Neural cell (in vitro differentiated cells): ENCODE data around the gene GTF2F1. TPM values are rescaled to one million over a fixed set of nuclear protein-coding genes. Genes with fewer than 3 reads are reported as not detected.
A peak's percentile ranks its signal among the peaks of the same experiment; 100 is the strongest.

Source experiments
- H2AFZ ChIP-seq: fragments of 200-600, 300-800 bp; sonication (generic), shearing (Covaris generic); 2 replicates; pipeline ENCODE4 v1.6.0; 2014; ENCODE audit warnings: low read depth, mild to moderate bottlenecking, antibody characterized with exemption, low read length, moderate library complexity
- H3F3A ChIP-seq: fragments of 200-600 bp; shearing (Covaris generic); 2 replicates; pipeline ENCODE4 v1.6.1; 2016; ENCODE audit warnings: mild to moderate bottlenecking, moderate library complexity, mixed read lengths, antibody characterized with exemption, low read length; ENCODE audit not compliant: insufficient read depth, poor library complexity, severe bottlenecking
- H3K27ac ChIP-seq: fragments of 200-600, 300-800 bp; sonication (generic), shearing (Covaris generic); 2 replicates; pipeline ENCODE4 v1.5.1; 2014; ENCODE audit warnings: mild to moderate bottlenecking, low read length, moderate library complexity
- H3K27me3 ChIP-seq: fragments of 300-800, 200-600 bp; sonication (generic), shearing (Covaris generic); 2 replicates; pipeline ENCODE4 v1.6.0; 2014; ENCODE audit warnings: mild to moderate bottlenecking, low read depth, low read length, moderate library complexity; ENCODE audit not compliant: insufficient read depth
- H3K36me3 ChIP-seq: fragments of 300-800, 200-600 bp; sonication (generic), shearing (Covaris generic); 2 replicates; pipeline ENCODE4 v1.5.1; 2014; ENCODE audit warnings: mild to moderate bottlenecking, antibody characterized with exemption, low read length, moderate library complexity; ENCODE audit not compliant: insufficient read depth
- H3K4me2 ChIP-seq: fragments of 300-800, 200-600 bp; sonication (generic), shearing (Covaris generic); 2 replicates; pipeline ENCODE4 v1.6.0; 2014; ENCODE audit warnings: mild to moderate bottlenecking, low read length
- H3K4me3 ChIP-seq: fragments of 300-800, 200-600 bp; sonication (generic), shearing (Covaris generic); 2 replicates; pipeline ENCODE4 v1.5.1; 2014; ENCODE audit warnings: mild to moderate bottlenecking, low read length, moderate library complexity
- H3K79me2 ChIP-seq: fragments of 200-600 bp; shearing (Covaris generic); replicated peaks from 2 replicates; pipeline ENCODE4 v1.6.0; 2014; ENCODE audit warnings: mild to moderate bottlenecking, low read length, moderate library complexity; ENCODE audit not compliant: insufficient read depth
- H3K9ac ChIP-seq: fragments of 300-800, 200-600 bp; sonication (generic), shearing (Covaris generic); 2 replicates; pipeline ENCODE4 v1.6.1; 2016; ENCODE audit warnings: mild to moderate bottlenecking, low read length, mixed read lengths
- H3K9me2 ChIP-seq: fragments of 200-600 bp; shearing (Covaris generic); 2 replicates; pipeline ENCODE4 v1.6.1; 2016; ENCODE audit warnings: mild to moderate bottlenecking, low read length, mixed read lengths; ENCODE audit not compliant: insufficient read depth
- H3K9me3 ChIP-seq: fragments of 200-600, 300-800 bp; sonication (generic), shearing (Covaris generic); 2 replicates; pipeline ENCODE4 v1.6.1; 2016; ENCODE audit warnings: mild to moderate bottlenecking, mixed run types, low read length, moderate library complexity, mixed read lengths
- H4K20me1 ChIP-seq: fragments of 200-600 bp; shearing (Covaris generic); 2 replicates; pipeline ENCODE4 v1.6.1; 2016; ENCODE audit warnings: mild to moderate bottlenecking, mixed run types; ENCODE audit not compliant: insufficient read depth
- CTCF ChIP-seq: fragments of 450-650 bp; IDR thresholded peaks from 2 replicates; pipeline ENCODE4 v1.5.1; 2014; ENCODE audit warnings: antibody characterized with exemption, mild to moderate bottlenecking, moderate library complexity; ENCODE audit not compliant: poor library complexity, severe bottlenecking
- EP300 ChIP-seq: fragments of 450-650 bp; conservative IDR thresholded peaks from 2 replicates; pipeline ENCODE4 v1.6.1; 2014; ENCODE audit warnings: antibody characterized with exemption, mild to moderate bottlenecking, moderate library complexity; ENCODE audit not compliant: poor library complexity, severe bottlenecking
- EZH2 ChIP-seq: fragments of 200-600, 300-800 bp; shearing (Covaris generic), sonication (generic); IDR thresholded peaks from 2 replicates; pipeline ENCODE4 v1.6.1; 2014; ENCODE audit warnings: antibody characterized with exemption, low read length, borderline replicate concordance, mild to moderate bottlenecking; ENCODE audit not compliant: insufficient read depth, poor library complexity, severe bottlenecking
- MXI1 ChIP-seq: fragments of 450-650 bp; conservative IDR thresholded peaks from 2 replicates; pipeline ENCODE4 v1.6.1; 2014; ENCODE audit warnings: antibody characterized with exemption, mild to moderate bottlenecking; ENCODE audit not compliant: poor library complexity, severe bottlenecking
- POLR2AphosphoS5 ChIP-seq: IDR thresholded peaks from 2 replicates; pipeline ENCODE4 v1.6.1; 2012
- RAD21 ChIP-seq: fragments of 450-650 bp; conservative IDR thresholded peaks from 2 replicates; pipeline ENCODE4 v1.6.1; 2014; ENCODE audit warnings: antibody characterized with exemption, mild to moderate bottlenecking, moderate library complexity
- REST ChIP-seq: IDR thresholded peaks from 2 replicates; pipeline ENCODE4 v1.6.1; 2012; ENCODE audit warnings: borderline replicate concordance
- SMC3 ChIP-seq: fragments of 450-650 bp; conservative IDR thresholded peaks from 2 replicates; pipeline ENCODE4 v1.6.1; 2014; ENCODE audit warnings: antibody characterized with exemption, mild to moderate bottlenecking, moderate library complexity; ENCODE audit not compliant: poor library complexity
- TAF1 ChIP-seq: IDR thresholded peaks from 2 replicates; pipeline ENCODE4 v1.6.1; 2012; ENCODE audit warnings: low read depth
- polyA plus RNA-seq: library from polyadenylated mRNA; depleted of rRNA; stranded (reverse); fragments of >200 nt; gene quantifications from 2 replicates; pipeline ENCODE4 v1.2.3, GENCODE V29; 2014

Gene GTF2F1
- polyA plus RNA-seq, 1 donor from 2014 or later = 53.9 TPM

- Histone ChIP-seq H3K9ac (no peak overlapping the region), H3K36me3 (peaks cover 4% of the 10 kb centered on the region), H4K20me1 (no peaks in the 10 kb centered on the region), H3K9me3 (peaks cover under 1% of the 10 kb centered on the region), H3K4me3 (no peak overlapping the region), H3K27ac (no peak overlapping the region), H3K9me2 (no peaks in the 10 kb centered on the region), H3K27me3 (no peaks in the 10 kb centered on the region), H3K79me2 (no peaks in the 10 kb centered on the region), H3F3A (no peaks in the 10 kb centered on the region), H2AFZ (no peak overlapping the region), H3K4me2 (no peak overlapping the region)
- TF ChIP-seq REST = no peak
- no peak for TF ChIP-seq POLR2AphosphoS5
- TF ChIP-seq MXI1 = no peak
- no peak for TF ChIP-seq CTCF
- TF ChIP-seq RAD21 = no peak
- TF ChIP-seq EZH2 = no peak
- no peak for TF ChIP-seq SMC3
- TF ChIP-seq EP300 = no peak
- no peak for TF ChIP-seq TAF1
Measured at GRCh38 chr19:6374711-6375410, 18.1 kb downstream of the GTF2F1 start.

GRCh38 chr19:6374161-6374709 lies 18.7 kb downstream of the GTF2F1 start:
- Histone ChIP-seq H3K9me2 (no peaks in the 10 kb centered on the region), H4K20me1 (no peaks in the 10 kb centered on the region), H3K9ac (peak overlapping the region; percentile 94), H3K27me3 (no peaks in the 10 kb centered on the region), H3K4me2 (peak overlapping the region; percentile 73), H3F3A (no peaks in the 10 kb centered on the region), H3K9me3 (no peaks in the 10 kb centered on the region), H3K27ac (no peak overlapping the region), H2AFZ (no peak overlapping the region), H3K4me3 (peak overlapping the region; percentile 78), H3K79me2 (no peaks in the 10 kb centered on the region), H3K36me3 (no peaks in the 10 kb centered on the region)
- TF ChIP-seq MXI1 = no peak
